ENCODE data around the gene TCL1B. TPM values are rescaled to one million over a fixed set of nuclear protein-coding genes. Genes with fewer than 3 reads are reported as not detected.

The TCL1B gene
- total RNA-seq, 1 donor from 2014 or later: not detected

- Mint-ChIP-seq H3K9me3 (no peaks in the 10 kb centered on the region), H3K4me1 (ENCODE audit: unreplicated experiment) (peaks cover 18% of the 10 kb centered on the region)
These were observed 28.8 kb upstream of the TCL1B start for GRCh38 chr14:95657454-95657853.

GRCh38 chr14:95659293-95659989, 26.8 kb upstream of the TCL1B start:
- Mint-ChIP-seq H3K36me3 (no peaks in the 10 kb centered on the region), H3K27me3 (peaks cover 16% of the 10 kb centered on the region), H3K27ac (no peak overlapping the region), H3K9me3 (no peaks in the 10 kb centered on the region), H3K4me1 (ENCODE audit: unreplicated experiment) (peaks cover 21% of the 10 kb centered on the region), H3K4me3 (no peak overlapping the region)
- no peak for DNase-seq (ENCODE audit: extremely low spot score, unreplicated experiment)
- no peak for TF ChIP-seq CTCF (conservative IDR thresholded peaks at IDR 0.05)

More at GRCh38 chr14:95657454-95657853, 28.8 kb upstream of the TCL1B start:
- H3K36me3 Mint-ChIP-seq: no peaks in the 10 kb centered on the region
- TF ChIP-seq CTCF (conservative IDR thresholded peaks at IDR 0.05): no peak
- peaks cover 16% of the 10 kb centered on the region for H3K27me3 Mint-ChIP-seq
- no peak for DNase-seq (ENCODE audit: extremely low spot score, unreplicated experiment)
- H3K4me3 Mint-ChIP-seq: no peak overlapping the region
- H3K27ac Mint-ChIP-seq: no peak overlapping the region

- Mint-ChIP-seq H3K27ac (no peak overlapping the region), H3K9me3 (no peaks in the 10 kb centered on the region), H3K4me3 (no peak overlapping the region), H3K36me3 (no peaks in the 10 kb centered on the region), H3K4me1 (ENCODE audit: unreplicated experiment) (peaks cover 21% of the 10 kb centered on the region), H3K27me3 (peaks cover 16% of the 10 kb centered on the region)
- no peak for TF ChIP-seq CTCF (conservative IDR thresholded peaks at IDR 0.05)
- DNase-seq (ENCODE audit: extremely low spot score, unreplicated experiment): no peak
These were observed 26.2 kb upstream of the TCL1B start for GRCh38 chr14:95659990-95660385.

- Mint-ChIP-seq H3K4me3 (no peak overlapping the region), H3K4me1 (ENCODE audit: unreplicated experiment) (peaks cover 21% of the 10 kb centered on the region), H3K27ac (peak overlapping the region; percentile 24), H3K36me3 (no peaks in the 10 kb centered on the region), H3K27me3 (peaks cover 16% of the 10 kb centered on the region), H3K9me3 (no peaks in the 10 kb centered on the region)
- no peak for DNase-seq (ENCODE audit: extremely low spot score, unreplicated experiment)
- TF ChIP-seq CTCF (conservative IDR thresholded peaks at IDR 0.05): no peak
These were observed 25.3 kb upstream of the TCL1B start for GRCh38 chr14:95660651-95661515.

- Mint-ChIP-seq H3K4me3 (no peak overlapping the region), H3K9me3 (no peaks in the 10 kb centered on the region), H3K36me3 (no peaks in the 10 kb centered on the region), H3K4me1 (ENCODE audit: unreplicated experiment) (peaks cover 26% of the 10 kb centered on the region), H3K27me3 (peaks cover 15% of the 10 kb centered on the region), H3K27ac (peak overlapping the region; percentile 44)
- no peak for DNase-seq (ENCODE audit: extremely low spot score, unreplicated experiment)
- TF ChIP-seq CTCF (conservative IDR thresholded peaks at IDR 0.05): no peak
These were observed 23.6 kb upstream of the TCL1B start for GRCh38 chr14:95662376-95663186.

Data from type B pancreatic cell (in vitro differentiated cells).